HEK293 (cell line): ENCODE data around the gene PIEZO1.

ENCODE experiments used
- CTCF ChIA-PET: fragments of 350-600 bp; formaldehyde crosslinking; extraction: SDS; loops from one replicate; lab custom pipeline; 2021; ENCODE audit warnings: antibody characterized with exemption; lab: Yijun Ruan, JAX
- POLR2A ChIA-PET: fragments of 300-600 bp; formaldehyde crosslinking; extraction: SDS; loops from one replicate; lab custom pipeline; 2020; ENCODE audit warnings: antibody characterized with exemption, inconsistent platforms; lab: Yijun Ruan, JAX
- H3K27ac ChIP-seq: fragments of 200-500 bp; sonication (Bioruptor generic); 2 replicates; pipeline ENCODE4 v1.5.1; 2014; ENCODE audit warnings: low read depth, low read length, control low read depth, inconsistent platforms; ENCODE audit errors: extremely low read depth
- H3K36me3 ChIP-seq, 2 experiments: fragments of 200-500 bp in 1 of 2; sonication (Bioruptor generic) in 1 of 2; 1 replicate in 1 of 2; 2 replicates in 1 of 2; pipeline ENCODE4 v1.5.1; 2014 to 2017; ENCODE audit warnings: inconsistent platforms in 2 of 2, low read length in 2 of 2; ENCODE audit not compliant: control insufficient read depth in 2 of 2, insufficient read depth in 1 of 2
- H3K4me1 ChIP-seq: fragments of 200-500 bp; sonication (Bioruptor generic); 2 replicates; pipeline ENCODE4 v1.5.1; 2014; ENCODE audit warnings: mild to moderate bottlenecking, low read length, inconsistent platforms; ENCODE audit not compliant: control insufficient read depth, insufficient read depth
- H3K4me3 ChIP-seq: 2 replicates; pipeline ENCODE4 v1.5.1; 2011; ENCODE audit warnings: low read depth, mild to moderate bottlenecking, control low read depth, low read length, moderate library complexity
- H3K9me3 ChIP-seq: fragments of 200-500 bp; sonication (Bioruptor generic); 2 replicates; pipeline ENCODE4 v1.5.1; 2014; ENCODE audit warnings: low read depth, low read length, inconsistent platforms; ENCODE audit not compliant: control insufficient read depth, insufficient read depth
- REPIN1 ChIP-seq: fragments of 450-650 bp; formaldehyde crosslinking; IDR thresholded peaks from 2 replicates; pipeline ENCODE4 v1.5.1; 2017; ENCODE audit warnings: missing biosample characterization, missing genetic modification characterization, low read depth
- ZBTB17 ChIP-seq: fragments of 450-650 bp; formaldehyde crosslinking; IDR thresholded peaks from 2 replicates; pipeline ENCODE4 v1.5.1; 2016; ENCODE audit warnings: missing biosample characterization, missing genetic modification characterization
- ZNF174 ChIP-seq: fragments of 450-650 bp; formaldehyde crosslinking; IDR thresholded peaks from 2 replicates; pipeline ENCODE4 v1.5.0; 2017; ENCODE audit warnings: missing biosample characterization, mild to moderate bottlenecking, missing genetic modification characterization
- ZNF211 ChIP-seq: fragments of 450-650 bp; formaldehyde crosslinking; IDR thresholded peaks from 2 replicates; pipeline ENCODE4 v1.5.1; 2016; ENCODE audit warnings: low read depth, missing biosample characterization, missing genetic modification characterization
- ZNF350 ChIP-seq: fragments of 450-650 bp; formaldehyde crosslinking; IDR thresholded peaks from 2 replicates; pipeline ENCODE4 v1.5.0; 2017; ENCODE audit warnings: missing biosample characterization, mild to moderate bottlenecking, missing genetic modification characterization
- ZNF600 ChIP-seq: fragments of 450-650 bp; formaldehyde crosslinking; IDR thresholded peaks from 2 replicates; pipeline ENCODE4 v1.5.1; 2016; ENCODE audit warnings: missing biosample characterization, missing genetic modification characterization
- ZNF768 ChIP-seq: fragments of 450-650 bp; formaldehyde crosslinking; IDR thresholded peaks from 2 replicates; pipeline ENCODE4 v1.5.1; 2018; ENCODE audit warnings: missing biosample characterization, mild to moderate bottlenecking, missing genetic modification characterization
- ZNF792 ChIP-seq: fragments of 450-650 bp; formaldehyde crosslinking; IDR thresholded peaks from 2 replicates; pipeline ENCODE4 v1.5.1; 2016; ENCODE audit warnings: missing biosample characterization, missing genetic modification characterization
- TF ChIP-seq, protein P1 (sequence below): fragments of 450-650 bp; formaldehyde crosslinking; IDR thresholded peaks from 2 replicates; pipeline ENCODE4 v1.5.1; 2016; ENCODE audit warnings: missing biosample characterization, missing genetic modification characterization
- TF ChIP-seq, protein P2 (sequence below): fragments of 450-650 bp; formaldehyde crosslinking; IDR thresholded peaks from 2 replicates; pipeline ENCODE4 v1.5.1; 2017; ENCODE audit warnings: missing biosample characterization, mild to moderate bottlenecking, missing genetic modification characterization, moderate library complexity
- TF ChIP-seq, protein P3 (sequence below): fragments of 450-650 bp; formaldehyde crosslinking; IDR thresholded peaks from 2 replicates; pipeline ENCODE4 v1.5.1; 2017; ENCODE audit warnings: missing biosample characterization, missing genetic modification characterization

PIEZO1 gene

DNA sequence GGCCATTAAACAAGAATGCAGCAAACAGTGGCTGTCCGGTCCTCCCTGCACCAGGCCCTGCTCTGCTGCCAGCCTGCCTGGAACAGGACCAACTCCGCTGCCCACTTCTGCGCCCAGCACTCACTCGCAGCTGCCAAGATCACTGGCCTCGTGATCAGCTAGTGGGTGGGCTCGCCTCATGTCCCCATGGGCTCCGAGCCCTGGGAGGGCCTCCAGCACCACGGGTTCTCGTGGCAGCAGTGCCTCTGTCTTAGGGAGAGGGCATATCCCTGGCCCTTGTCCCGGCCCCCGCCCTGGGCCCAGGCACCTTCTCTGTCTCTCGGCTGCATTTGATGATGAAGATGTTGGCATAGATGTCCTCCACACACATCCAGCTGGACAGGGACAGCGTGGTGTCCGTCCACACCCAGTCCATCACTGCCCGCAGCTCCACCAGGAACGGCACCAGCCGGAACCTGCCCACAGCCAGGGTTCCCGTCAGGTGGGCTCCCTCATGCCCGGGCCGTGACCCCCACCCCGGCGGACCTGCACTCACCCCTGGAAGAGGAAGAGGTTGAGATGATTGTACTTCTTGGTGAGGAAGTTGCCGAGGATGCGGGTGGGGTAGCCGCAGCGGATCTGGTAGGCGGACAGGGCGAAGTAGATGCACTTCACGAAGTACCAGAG, 65.6 kb downstream of the PIEZO1 start:
- Histone ChIP-seq H3K36me3 (peaks cover 0 to 98% of the 10 kb centered on the region in 2 experiments; a peak in 2 of 3 replicates), H3K27ac (no peak overlapping the region), H3K4me1 (no peaks in the 10 kb centered on the region), H3K9me3 (no peaks in the 10 kb centered on the region), H3K4me3 (no peak overlapping the region)
- POLR2A ChIA-PET: interaction anchor here (0.8 to 1.3 kb wide), 2 partner anchors 14 to 90 kb away, joined by 3 to 4 read pairs; no protein-coding TSS in a partner anchor
- TF ChIP-seq ZNF768 (tag by site-specific recombination): no peak
- CTCF ChIA-PET: interaction anchor here (2.8 kb wide), 1 partner anchor 18 kb away, joined by 22 read pairs; no protein-coding TSS in a partner anchor

DNA sequence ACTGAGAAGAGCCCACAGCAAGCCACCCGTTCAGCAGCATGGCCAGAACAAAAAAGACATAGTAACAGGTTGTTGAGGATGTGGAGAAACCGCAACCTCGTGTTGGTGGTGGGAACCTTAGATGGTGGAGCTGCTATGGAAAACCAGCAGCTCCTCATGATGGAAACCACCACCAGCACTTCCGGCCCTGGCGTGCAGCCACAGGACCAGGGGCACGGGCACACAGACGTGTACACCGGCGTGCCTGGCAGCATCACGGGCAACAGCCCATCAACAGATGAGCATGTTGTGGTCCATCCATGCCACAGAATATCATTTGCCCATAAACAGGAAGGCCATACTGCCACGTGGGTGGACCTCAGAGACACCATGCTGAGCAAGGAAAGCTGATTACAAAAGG, 66.8 kb downstream of the PIEZO1 start:
- peaks cover 0 to 98% of the 10 kb centered on the region in 2 experiments; a peak in 1 of 3 replicates for H3K36me3 ChIP-seq
- ChIA-PET CTCF (interaction anchor here (2.8 kb wide), 1 partner anchor 19 kb away, joined by 22 read pairs; no protein-coding TSS in a partner anchor), POLR2A (interaction anchor here (0.8 to 1.3 kb wide), 2 partner anchors 13 to 91 kb away, joined by 3 to 4 read pairs; no protein-coding TSS in a partner anchor)
- no peak overlapping the region for H3K4me3 ChIP-seq
- TF ChIP-seq ZNF600 (tag by site-specific recombination) (0 out of 2 replicates have a peak, but pooled peaks have one; percentile 34), ZNF211 (no peak)
- TF ChIP-seq, protein P1, sequence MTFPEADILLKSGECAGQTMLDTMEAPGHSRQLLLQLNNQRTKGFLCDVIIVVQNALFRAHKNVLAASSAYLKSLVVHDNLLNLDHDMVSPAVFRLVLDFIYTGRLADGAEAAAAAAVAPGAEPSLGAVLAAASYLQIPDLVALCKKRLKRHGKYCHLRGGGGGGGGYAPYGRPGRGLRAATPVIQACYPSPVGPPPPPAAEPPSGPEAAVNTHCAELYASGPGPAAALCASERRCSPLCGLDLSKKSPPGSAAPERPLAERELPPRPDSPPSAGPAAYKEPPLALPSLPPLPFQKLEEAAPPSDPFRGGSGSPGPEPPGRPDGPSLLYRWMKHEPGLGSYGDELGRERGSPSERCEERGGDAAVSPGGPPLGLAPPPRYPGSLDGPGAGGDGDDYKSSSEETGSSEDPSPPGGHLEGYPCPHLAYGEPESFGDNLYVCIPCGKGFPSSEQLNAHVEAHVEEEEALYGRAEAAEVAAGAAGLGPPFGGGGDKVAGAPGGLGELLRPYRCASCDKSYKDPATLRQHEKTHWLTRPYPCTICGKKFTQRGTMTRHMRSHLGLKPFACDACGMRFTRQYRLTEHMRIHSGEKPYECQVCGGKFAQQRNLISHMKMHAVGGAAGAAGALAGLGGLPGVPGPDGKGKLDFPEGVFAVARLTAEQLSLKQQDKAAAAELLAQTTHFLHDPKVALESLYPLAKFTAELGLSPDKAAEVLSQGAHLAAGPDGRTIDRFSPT (tag by site-specific recombination): 0 out of 2 replicates have a peak, but pooled peaks have one; percentile 13
- H3K4me1 ChIP-seq: no peaks in the 10 kb centered on the region
- H3K27ac ChIP-seq: no peak overlapping the region
- no peaks in the 10 kb centered on the region for H3K9me3 ChIP-seq

DNA sequence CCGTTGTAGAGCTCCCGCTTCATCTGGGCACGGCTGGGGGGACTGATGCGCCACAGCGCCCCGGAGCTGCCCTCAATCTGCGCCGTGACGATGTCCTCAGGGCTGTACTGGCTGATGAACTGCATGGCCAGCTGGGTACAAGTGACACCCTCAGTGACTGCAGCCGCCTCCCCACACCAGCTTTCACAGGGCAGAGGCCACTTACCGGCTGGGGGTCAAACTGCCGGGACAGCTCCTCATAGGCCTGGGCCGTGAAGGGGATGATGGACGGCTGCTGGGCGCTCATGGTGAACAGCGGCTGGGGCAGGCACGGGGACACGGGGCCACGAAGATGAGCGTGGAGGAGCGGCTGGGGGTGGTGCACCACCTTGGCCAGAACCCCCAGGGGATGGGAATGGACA, 68.4 kb downstream of the PIEZO1 start:
- Histone ChIP-seq H3K4me3 (no peak overlapping the region), H3K4me1 (no peaks in the 10 kb centered on the region), H3K27ac (no peak overlapping the region), H3K9me3 (no peaks in the 10 kb centered on the region)
- no peak for TF ChIP-seq ZBTB17 (tag by site-specific recombination)
- no peak for TF ChIP-seq REPIN1
- TF ChIP-seq ZNF350: no peak
- TF ChIP-seq ZNF174 (tag by site-specific recombination): no peak
- TF ChIP-seq, protein P2, sequence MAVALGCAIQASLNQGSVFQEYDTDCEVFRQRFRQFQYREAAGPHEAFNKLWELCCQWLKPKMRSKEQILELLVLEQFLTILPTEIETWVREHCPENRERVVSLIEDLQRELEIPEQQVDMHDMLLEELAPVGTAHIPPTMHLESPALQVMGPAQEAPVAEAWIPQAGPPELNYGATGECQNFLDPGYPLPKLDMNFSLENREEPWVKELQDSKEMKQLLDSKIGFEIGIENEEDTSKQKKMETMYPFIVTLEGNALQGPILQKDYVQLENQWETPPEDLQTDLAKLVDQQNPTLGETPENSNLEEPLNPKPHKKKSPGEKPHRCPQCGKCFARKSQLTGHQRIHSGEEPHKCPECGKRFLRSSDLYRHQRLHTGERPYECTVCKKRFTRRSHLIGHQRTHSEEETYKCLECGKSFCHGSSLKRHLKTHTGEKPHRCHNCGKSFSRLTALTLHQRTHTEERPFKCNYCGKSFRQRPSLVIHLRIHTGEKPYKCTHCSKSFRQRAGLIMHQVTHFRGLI: no peak
- TF ChIP-seq ZNF792: no peak
- TF ChIP-seq, protein P3, sequence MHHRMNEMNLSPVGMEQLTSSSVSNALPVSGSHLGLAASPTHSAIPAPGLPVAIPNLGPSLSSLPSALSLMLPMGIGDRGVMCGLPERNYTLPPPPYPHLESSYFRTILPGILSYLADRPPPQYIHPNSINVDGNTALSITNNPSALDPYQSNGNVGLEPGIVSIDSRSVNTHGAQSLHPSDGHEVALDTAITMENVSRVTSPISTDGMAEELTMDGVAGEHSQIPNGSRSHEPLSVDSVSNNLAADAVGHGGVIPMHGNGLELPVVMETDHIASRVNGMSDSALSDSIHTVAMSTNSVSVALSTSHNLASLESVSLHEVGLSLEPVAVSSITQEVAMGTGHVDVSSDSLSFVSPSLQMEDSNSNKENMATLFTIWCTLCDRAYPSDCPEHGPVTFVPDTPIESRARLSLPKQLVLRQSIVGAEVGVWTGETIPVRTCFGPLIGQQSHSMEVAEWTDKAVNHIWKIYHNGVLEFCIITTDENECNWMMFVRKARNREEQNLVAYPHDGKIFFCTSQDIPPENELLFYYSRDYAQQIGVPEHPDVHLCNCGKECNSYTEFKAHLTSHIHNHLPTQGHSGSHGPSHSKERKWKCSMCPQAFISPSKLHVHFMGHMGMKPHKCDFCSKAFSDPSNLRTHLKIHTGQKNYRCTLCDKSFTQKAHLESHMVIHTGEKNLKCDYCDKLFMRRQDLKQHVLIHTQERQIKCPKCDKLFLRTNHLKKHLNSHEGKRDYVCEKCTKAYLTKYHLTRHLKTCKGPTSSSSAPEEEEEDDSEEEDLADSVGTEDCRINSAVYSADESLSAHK (tag by site-specific recombination): no peak
- TF ChIP-seq, all 188 proteins: peak for 0
- H3K36me3 ChIP-seq: peaks cover 0 to 84% of the 10 kb centered on the region in 2 experiments; a peak in 1 of 3 replicates
- ChIA-PET POLR2A (interaction anchor here (0.6 to 1.5 kb wide), 2 partner anchors 17 to 29 kb away, joined by 3 read pairs; no protein-coding TSS in a partner anchor), CTCF (interaction anchor here (0.5 to 2.8 kb wide), 2 partner anchors 20 to 75 kb away, joined by 3 to 22 read pairs; no protein-coding TSS in a partner anchor)
